Right ventricle myocardium inferior (tissue), 1 donor: ENCODE results near the gene CDKN3. TPM values are rescaled to one million over a fixed set of nuclear protein-coding genes. Genes with fewer than 3 reads are reported as not detected.
"Not testable (repeated sequence)": the region's sequence is repeated elsewhere in the genome, so short reads cannot be mapped to it uniquely, and the experiment has no call there.

Experiments
- ATAC-seq: fragments of 200-7000 bp; cut with Tn5 transposase; one replicate; pipeline ENCODE4 v1.9.1; 2020; ENCODE audit warnings: mild to moderate bottlenecking, moderate library complexity
- DNase-seq: peaks from one replicate; pipeline ENCODE4 v3.0.0; 2021; ENCODE audit errors: missing footprints
- intact Hi-C: fragments of 100-400 bp; cut with DNase I; formaldehyde crosslinking; loops from one replicate; pipeline ENCODE4 v1.11.0; 2022
- total RNA-seq: library from RNA; stranded (reverse); fragmentation: NEBNext Ultra II Directional; extraction: Animal tissue kit (Norgen Biotek cat#: 25700); gene quantifications from one replicate; pipeline ENCODE4 v1.2.1, GENCODE V29; 2021
- donor health status: DM: no; HTN: yes; CAD: no; lungs with severe emphysema.

CDKN3 gene
- total RNA-seq, 1 donor from 2014 or later = 4.7 TPM

DNA sequence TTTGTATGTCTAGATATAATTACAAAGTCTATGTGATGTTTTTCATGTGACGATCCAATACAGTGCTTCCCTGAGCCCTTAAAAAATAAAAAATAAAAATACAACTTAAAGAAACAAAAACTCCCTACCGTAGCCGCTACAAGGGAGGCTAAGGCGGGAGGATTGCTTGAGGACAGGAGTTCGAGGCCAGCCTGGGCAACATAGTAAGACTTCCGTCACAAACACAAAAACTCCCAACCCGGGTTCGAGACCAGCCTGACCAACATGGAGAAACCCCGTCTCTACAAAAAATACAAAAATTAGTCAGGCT lies 669 bp upstream of the CDKN3 start:
- no peak for DNase-seq
- ATAC-seq = no peak
- intact Hi-C loops = loop anchor here (1.0 kb wide), 1 partner anchor 45 kb away; the partner anchor contains the start of gene CNIH1

DNA sequence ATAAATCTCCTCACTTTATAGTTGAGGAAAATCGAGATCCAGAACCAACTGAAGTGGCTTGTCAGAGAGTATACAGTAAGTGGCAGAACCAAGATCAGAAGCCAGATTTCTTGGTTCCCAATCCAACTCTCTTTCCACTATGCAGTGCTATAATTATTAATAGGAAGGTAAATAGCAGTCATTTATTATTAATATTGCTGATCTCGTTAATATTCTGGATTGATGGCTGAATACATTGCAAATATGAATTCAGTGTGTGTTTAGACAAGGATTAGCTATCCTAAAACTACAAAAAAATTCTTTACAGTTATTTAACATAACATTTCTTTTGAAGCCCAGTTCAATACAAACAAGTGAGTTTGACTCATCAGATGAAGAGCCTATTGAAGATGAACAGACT lies 2.8 kb downstream of the CDKN3 start:
- DNase-seq (no peak), ATAC-seq (no peak)
- intact Hi-C loops = no loop called here

DNA sequence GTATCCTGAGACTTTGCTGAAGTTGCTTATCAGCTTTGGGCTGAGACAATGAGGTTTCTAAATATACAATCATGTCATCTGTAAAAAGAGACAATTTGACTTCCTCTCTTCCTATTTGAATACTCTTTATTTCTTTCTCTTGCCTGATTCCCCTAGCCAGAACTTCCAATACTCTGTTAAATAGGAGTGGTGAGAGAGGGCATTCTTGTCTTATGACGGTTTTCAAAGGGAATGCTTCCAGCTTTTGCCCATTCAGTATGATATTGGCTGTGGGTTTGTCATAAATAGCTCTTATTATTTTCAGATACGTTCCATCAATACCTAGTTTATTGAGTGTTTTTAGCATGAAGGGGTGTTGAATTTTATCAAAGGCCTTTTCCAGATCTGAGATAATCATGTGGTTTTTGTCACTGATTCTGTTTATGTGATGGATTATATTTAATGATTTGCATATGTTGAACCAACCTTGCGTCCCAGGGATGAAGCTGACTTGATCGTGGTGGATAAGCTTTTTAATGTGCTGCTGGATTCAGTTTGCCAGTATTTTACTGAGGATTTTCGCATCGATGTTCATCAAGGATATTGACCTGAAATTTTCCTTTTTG lies 6.7 kb downstream of the CDKN3 start:
- ATAC-seq, intact Hi-C loops, DNase-seq: not testable (repeated sequence)

DNA sequence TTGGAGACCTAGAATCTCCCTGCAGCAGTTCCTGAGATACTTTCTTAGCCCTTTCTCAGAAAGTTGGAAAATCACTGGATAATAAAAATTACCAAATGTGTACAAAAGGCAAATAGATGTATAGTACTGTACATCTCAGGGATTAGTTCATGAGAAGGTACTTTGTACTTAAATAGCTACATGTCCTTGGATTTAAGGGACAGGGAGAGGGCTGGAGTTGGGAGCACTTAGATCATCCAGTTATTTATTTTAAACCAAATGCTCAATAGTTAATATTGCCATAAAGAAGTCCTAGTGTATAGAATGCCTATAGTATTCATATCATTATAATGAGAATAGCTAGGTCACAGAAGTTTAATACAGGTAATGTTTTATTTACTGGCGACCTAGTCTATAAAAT lies 13.4 kb downstream of the CDKN3 start:
- DNase-seq = no peak
- intact Hi-C loops = no loop called here
- no peak for ATAC-seq

DNA sequence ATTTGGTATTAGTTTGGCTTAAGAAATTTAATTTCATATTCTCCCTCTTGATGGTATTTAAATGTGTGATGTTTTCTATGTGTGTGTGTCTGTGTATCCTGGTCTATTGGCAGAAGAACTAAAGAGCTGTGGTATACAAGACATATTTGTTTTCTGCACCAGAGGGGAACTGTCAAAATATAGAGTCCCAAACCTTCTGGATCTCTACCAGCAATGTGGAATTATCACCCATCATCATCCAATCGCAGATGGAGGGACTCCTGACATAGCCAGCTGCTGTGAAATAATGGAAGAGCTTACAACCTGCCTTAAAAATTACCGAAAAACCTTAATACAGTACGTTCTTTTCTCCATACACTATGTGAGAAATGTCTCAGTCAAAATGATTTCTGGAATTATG lies 14.6 kb downstream of the CDKN3 start:
- ATAC-seq (no peak), DNase-seq (no peak)
- intact Hi-C loops = no loop called here

DNA sequence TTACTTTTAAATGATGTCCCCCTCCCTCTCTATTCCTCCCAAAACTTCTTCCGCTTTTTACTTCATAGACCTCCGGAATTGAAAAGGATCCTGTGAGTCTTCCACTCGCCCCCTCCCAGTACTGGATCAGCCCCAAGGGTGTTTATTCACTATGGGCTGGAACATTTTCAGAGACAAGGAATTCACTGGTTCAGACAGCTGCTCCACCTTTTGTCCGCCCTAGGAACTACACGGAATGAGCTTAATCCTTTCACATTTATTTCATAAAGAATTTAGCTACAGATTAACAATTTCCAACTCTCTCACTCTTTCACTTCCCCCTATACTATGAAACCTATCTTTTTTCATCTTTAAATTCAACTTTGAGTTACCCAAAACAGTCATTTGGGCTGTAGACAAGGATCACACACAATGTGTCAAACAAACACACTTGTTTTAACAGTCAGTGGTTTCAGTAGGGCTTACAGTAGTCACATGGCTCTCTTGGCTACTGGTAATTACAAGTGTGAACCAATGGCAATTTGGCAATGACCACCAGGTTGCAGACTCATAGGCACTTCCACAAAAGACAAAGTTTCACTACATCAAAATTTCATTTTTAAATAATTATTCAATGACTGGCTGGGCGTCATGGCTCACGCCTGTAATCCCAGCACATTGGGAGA lies 23.8 kb downstream of the CDKN3 start:
- intact Hi-C loops = no loop called here
- no peak for DNase-seq
- ATAC-seq = no peak

DNA sequence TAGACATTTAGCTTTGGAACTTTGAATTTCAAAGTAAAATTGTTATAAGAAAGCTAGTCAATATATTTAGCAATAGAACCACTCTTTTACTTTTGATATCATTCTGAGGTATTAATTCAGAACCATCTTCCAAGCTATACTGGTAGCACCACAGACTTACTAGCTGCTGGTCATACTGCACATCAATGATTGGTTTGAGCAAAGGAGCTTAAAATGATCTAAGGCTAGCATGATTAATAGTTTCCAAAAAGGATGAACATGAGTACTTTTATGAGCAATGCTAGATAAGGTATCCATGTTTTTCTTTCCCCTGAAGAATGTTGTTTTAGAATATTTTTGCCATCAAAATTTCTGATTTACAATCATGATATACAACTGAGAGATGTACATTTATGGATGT lies 27.2 kb downstream of the CDKN3 start:
- no peak for DNase-seq
- ATAC-seq = no peak
- intact Hi-C loops = no loop called here

DNA sequence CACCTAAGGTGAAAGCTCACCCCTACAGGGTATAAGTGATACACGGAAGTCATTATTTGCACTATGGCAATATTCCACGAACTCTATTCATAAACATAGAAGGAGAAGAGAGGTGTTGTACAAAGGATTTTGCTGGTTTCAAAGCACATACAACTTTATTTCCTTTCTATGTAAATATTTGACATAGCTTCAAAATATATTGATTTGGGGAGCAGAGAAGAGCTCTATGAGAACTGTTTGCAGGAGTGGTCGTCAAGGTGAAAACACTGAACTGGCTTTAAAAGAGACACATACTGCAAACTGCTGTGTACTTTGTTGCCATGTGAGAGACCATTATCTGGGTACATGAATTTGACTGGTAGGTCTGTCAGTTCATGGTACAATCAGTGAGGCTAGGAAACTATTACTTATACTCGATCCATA lies 27.7 kb downstream of the CDKN3 start:
- intact Hi-C loops = no loop called here
- no peak for DNase-seq
- ATAC-seq = no peak

DNA sequence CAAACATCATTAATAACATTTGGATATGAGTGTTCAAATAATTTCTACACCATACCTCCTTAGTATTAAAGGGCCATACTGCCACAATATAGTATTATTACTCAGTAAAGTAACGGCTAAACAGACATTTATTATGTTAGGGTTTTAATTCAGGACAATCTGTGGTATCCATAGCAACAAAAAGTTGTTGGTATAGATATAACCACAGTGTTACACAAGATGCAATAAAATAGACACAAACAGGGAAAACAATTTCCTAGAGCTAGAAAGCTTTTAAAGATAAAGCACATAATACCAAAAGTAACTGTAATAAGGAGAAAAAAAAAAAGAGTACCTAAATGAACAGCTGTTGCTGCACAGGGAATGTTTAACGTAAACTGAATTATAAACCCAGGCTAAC lies 28.3 kb downstream of the CDKN3 start:
- DNase-seq (no peak), ATAC-seq (no peak)
- intact Hi-C loops = no loop called here

DNA sequence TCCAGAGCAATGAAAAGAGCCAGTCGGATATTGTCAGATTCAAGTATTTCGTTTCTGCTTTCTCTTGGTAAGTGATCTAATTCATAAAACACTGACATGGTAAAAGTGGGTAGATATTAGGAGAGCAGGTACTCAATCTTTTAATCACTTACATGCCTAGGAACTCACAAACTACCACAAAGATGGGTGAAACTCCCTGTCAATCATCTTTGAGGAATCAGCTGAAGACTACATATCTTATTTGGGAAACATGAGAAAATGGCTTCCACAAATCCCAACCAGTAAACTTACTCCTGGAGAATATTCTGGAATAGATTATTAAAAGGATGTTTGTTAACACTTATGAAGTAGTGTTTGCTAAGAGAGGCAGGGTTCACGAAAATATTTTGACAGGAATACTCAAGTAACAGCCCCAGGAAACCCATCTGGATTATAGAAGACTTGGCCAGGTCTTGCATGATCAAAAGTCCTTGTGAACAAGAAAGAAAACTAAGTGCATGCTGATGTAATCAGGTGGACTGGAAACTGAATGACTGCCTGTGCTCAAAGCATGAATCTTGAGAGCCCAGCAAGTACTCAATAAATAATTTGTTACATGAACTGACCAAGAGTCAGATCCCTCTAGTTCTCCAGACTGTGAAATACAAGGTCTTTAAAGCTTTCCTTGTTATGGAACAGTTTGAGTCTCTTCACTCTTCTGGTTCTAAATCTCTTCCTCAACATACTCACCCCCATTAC lies 28.9 kb downstream of the CDKN3 start:
- intact Hi-C loops = no loop called here
- ATAC-seq (no peak), DNase-seq (no peak)

DNA sequence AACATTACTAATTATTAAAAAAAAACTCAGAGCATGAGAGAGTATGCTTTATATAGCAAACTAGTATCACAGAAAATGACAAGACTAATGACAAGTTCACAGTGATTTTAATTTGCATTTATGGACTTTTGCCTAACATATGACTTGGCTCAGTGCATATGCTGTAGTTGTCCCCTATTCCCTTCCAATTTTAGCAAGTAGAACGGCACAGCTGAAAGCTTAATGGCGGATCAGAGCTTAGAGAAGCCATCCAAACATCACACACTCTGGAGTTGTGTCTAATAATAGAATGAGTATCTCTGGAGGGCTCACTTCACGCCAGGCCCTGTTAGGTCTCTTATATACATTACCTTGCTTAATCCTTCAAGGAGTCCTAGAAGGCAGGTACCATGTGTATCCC lies 31.1 kb downstream of the CDKN3 start:
- ATAC-seq (peak; percentile 88), DNase-seq (no peak)
- intact Hi-C loops = no loop called here

DNA sequence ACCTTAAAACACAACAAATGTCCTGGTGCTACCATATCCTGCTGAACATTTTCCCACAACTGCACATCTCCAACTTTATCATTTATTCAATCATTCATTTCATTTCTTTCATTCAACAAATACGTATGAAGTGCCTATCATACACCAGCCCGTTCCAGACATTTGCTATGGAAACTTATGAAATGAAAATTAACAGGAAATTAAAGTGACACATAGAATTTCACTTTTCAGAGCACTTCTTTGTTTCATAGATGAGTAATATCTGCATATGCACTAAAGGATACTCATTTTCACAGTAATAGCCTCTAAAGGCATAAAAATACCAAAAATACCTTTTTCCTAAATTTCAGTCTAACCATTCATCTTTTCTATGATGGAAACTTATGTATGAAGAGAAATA lies 31.7 kb downstream of the CDKN3 start:
- DNase-seq = no peak
- no peak for ATAC-seq
- intact Hi-C loops = no loop called here

DNA sequence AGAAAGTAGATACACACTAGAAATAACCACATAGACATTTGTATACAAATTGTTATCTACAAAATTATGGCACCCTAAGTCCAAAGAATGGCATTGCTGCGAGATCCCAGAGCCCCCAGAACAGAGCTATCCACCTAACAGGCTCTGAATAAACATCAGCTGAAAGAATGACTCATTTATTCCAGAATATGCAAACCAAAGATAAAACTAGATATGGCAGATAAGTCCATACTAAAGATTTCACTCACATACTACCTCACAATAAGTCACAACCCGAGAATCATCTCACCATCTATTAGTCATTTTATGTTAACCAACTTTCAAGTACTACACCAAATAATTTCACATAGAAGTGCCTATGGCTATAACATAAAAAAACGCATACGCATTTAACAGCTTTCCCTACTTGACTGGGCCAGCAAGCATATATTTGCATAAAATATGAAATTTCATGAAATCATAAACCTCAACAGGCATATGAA lies 38.7 kb downstream of the CDKN3 start:
- intact Hi-C loops = no loop called here
- ATAC-seq = no peak
- DNase-seq = no peak

DNA sequence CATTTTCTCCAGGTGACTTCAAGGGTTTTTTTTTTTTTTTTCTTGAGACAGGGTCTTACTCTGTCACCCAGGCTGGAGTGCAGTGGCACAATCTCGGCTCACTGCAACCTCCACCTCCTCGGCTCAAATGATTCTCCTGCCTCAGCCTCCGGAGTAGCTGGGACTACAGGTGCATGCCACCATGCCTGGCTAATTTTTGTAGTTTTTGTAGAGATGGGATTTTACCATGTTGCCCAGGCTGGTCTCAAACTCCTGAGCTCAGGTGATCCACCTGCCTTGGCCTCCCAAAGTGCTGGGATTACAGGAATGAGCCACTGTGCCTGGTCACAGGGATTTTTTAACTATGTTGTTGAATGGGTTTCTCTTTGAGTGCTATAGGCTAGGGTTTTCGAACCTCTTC lies 41.1 kb downstream of the CDKN3 start:
- ATAC-seq, DNase-seq, intact Hi-C loops: not testable (repeated sequence)

DNA sequence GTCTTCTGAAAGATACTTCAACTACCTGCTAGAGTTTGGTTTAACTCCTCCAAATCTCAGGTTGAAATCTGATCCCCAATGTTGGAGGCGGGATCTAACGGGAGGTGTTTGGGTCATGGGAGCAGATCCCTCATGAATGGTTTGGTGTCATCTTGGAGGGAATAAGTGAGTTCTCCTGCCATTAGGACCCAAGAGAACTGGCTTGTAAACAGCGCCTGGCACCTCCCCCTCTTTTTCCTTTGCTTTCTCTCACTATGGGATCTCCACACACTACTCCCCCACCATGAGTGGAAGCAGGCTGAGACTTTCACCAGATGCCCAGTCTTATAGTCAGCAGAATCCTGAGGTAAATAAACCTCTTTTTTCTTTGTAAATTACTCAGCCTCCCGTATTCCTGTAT lies 41.9 kb downstream of the CDKN3 start:
- ATAC-seq (no peak), DNase-seq (no peak)
- intact Hi-C loops = no loop called here

DNA sequence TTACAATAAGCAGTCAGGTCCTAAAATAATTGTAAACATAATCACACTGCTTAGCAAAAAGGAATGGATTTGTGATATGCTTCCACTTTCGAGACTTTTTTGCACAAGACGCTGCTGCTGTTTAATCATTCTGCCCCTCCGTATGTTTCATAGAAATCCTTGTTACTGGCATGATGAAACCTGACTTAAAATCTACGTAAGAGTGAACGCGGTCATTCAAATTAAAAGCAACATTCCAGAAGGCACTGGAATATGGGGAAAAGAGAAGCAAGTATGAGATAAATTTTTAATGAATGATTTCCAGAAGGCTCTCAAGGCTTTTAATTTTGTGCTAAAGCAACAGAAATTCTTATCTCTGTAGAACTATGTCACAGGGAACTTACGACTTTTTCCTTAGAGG lies 43.2 kb downstream of the CDKN3 start:
- no peak for ATAC-seq
- intact Hi-C loops = loop anchor here (2.0 kb wide), 1 partner anchor 49 kb away; the partner anchor contains the start of gene GMFB
- no peak for DNase-seq

DNA sequence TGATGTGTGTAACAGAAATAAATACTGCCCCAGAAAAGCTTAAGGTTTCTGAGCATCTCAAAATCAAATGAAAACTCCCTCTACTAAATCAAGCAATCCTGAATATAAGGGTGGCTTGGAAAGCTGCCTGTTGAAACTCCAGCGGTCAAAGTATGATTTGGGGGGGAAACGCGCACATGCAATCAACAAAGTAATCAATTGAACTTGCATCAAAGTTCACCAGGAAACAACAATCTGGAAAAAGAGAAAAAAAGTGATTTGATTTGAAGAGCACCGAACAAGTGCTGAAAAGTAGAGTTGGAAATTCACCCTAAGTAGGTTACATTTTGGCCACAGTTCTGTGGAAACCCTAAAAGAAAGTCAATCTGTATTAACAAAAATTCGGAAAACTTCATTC lies 43.7 kb downstream of the CDKN3 start:
- intact Hi-C loops = loop anchor here (2.0 kb wide), 1 partner anchor 48 kb away; the partner anchor contains the start of gene GMFB
- no peak for DNase-seq
- no peak for ATAC-seq

DNA sequence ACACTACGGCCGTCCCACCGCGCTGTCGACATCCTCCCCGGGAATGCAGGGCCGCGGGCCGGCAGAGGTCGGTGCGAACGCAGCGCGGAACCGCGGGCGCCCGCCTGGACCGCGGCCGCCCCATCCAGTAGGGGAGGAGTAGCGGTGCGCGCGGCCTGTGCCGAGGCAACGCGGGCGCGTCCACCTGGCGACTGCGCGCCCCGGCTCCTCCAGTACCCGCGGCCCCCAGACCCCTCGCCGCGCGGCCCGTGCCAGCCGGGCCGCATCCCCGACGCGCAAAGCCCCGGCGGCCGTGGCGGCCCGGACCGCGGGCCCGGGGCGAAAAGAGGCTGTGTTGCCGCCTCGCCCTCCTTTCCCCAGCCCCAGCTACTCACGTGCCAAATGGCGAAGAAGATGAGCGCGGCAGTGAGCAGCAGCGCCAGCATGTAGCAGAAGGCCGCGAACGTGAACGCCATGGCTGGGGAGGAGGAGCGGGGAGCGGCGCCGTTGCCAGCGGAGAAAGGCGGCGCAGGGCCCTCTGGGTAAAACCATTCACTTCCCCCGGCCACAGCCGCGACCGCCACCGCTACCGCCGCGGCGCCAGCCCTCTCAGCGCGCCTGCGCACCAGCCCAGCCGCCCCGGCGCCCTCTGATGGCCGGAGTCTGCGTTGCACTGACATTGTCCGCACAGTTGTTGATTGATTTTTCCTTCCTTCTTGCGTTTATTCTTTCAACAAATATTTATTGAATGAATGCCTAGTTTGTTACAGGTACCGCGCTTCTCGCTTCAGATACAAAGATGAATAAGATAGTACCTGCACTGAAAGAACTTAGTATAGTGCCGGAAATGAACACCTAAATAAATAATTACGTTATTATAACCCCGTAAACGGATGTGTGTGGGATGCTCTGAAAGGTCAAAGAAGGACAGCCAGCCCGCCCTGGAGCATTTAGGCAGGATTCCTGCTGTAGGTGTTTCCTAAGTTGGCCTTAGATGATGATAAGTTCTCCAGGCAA lies 44.4 kb downstream of the CDKN3 start, which contains the start of gene CNIH1:
TSS of gene CNIH1 (minus strand) at position 502 of the 996 bp plus-strand sequence. CDS start at position 455, 47 bp downstream.
- peak; percentile 97 for DNase-seq
- peak; percentile 99 for ATAC-seq
- intact Hi-C loops = loop anchor here (1.0 to 2.0 kb wide), 2 partner anchors 45 to 48 kb away; partner anchors contain the start of gene GMFB

DNA sequence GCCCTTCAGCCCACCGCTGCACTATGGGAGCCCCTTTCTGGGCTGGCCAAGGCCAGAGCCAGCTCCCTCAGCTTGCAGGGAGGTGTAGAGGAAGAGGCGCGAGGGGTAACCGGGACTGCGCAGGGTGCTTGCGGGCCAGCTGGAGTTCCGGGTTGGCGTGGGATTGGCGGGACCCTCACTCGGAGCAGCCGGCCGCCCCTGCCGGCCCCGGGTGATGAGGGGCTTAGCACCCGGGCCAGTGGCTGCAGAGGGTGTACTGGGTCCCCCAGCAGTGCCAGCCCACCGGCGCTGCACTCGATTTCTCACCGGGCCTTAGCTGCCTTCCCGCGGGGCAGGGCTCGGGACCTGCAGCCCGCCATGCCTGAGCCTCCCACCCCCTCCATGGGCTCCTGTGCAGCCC lies 46.2 kb downstream of the CDKN3 start:
- intact Hi-C loops, DNase-seq: not testable (repeated sequence)

More for the DNA sequence above, 46.2 kb downstream of the CDKN3 start:
- ATAC-seq = not testable (repeated sequence)
